SK-N-SH (cell line): Measurements from ENCODE around the gene CHD6.

Experiments used
- CHD2 ChIP-seq: fragments of 150-350 bp; IDR thresholded peaks from 2 replicates; pipeline ENCODE4 v1.6.1; 2018; ENCODE audit warnings: low read length; ENCODE audit not compliant: partially characterized antibody
- CTCF ChIP-seq: fragments of 200-600 bp; sonication (generic); IDR thresholded peaks from 2 replicates; pipeline ENCODE4 v1.6.1; 2017; ENCODE audit warnings: antibody characterized with exemption, mild to moderate bottlenecking, moderate library complexity
- JUND ChIP-seq: IDR thresholded peaks from 2 replicates; pipeline ENCODE4 v1.4.0; 2012
- NFIC ChIP-seq: IDR thresholded peaks from 2 replicates; pipeline ENCODE4 v1.4.0; 2012; ENCODE audit warnings: borderline replicate concordance
- POLR2AphosphoS5 ChIP-seq: IDR thresholded peaks from 2 replicates; pipeline ENCODE4 v1.6.1; 2012; ENCODE audit warnings: low read depth, low read length

- TF ChIP-seq NFIC (no peak), CHD2 (no peak), CTCF (no peak), JUND (no peak), POLR2AphosphoS5 (no peak)
Observed at GRCh38 chr20:41432746-41433145, 185.4 kb downstream of the CHD6 start.
